Fibroblast of skin of left quadriceps (primary cell): ENCODE results near the gene RAPGEF4.
"Not testable (repeated sequence)": the region's sequence is repeated elsewhere in the genome, so short reads cannot be mapped to it uniquely, and the experiment has no call there.

ENCODE experiments used
- DNase-seq, 2 experiments: peaks; one replicate each; pipeline ENCODE4 v3.0.0-alpha.2; 2013; ENCODE audit warnings: low read depth in 2 of 2

Gene RAPGEF4

DNA sequence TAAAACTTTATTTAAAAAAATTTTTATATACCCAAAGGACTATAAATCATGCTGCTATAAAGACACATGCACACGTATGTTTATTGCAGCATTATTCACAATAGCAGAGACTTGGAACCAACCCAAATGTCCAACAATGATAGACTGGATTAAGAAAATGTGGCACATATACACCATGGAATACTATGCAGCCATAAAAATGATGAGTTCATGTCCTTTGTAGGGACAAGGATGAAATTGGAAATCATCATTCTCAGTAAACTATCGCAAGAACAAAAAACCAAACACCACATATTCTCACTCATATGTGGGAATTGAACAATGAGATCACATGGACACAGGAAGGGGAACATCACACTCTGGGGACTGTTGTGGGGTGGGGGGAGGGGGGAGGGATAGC lies 358.0 kb downstream of the RAPGEF4 start:
- not testable (repeated sequence) for DNase-seq

DNA sequence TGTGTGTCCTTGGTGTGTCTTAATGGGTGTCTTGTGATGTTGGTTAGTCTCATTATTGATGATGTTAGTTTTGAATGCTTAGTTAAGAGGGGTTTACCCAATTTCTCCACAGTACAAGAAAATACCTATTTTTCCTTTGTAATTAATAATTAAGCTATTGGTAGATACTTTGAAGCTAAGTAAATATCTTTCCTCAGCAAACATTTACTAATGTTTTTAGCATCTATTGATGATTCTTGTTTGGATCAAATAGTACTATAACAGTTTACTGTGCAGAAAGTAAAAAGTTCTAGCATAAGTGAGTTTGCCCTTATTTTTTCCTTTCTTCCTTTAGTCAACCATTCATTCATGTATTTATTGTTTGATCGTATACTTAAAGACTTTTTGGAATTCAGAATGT lies 359.1 kb downstream of the RAPGEF4 start:
- no peak for DNase-seq

DNA sequence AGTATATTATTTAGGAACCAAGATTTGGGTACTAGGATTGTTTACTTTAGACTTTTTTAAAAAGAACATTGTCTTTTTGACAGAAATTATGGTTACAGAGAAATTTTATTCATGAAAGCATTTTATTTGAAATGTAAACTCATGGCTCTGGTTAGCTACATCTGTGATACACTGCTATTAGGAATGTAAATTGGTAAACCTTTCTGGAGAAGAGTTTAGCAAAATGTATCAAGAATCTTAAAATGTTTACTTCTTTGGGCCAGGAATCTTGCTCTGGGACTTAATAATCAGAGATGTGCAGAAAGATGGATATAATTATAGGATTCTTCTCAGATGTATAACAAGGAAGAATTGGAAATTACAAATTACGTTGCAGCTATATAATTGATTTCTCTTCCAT lies 359.7 kb downstream of the RAPGEF4 start:
- no peak for DNase-seq

- DNase-seq, result no peak
Observed at GRCh38 chr2:173099271-173099670, 363.6 kb downstream of the RAPGEF4 start.

- DNase-seq, result no peak
Observed at GRCh38 chr2:173099804-173100203, 364.2 kb downstream of the RAPGEF4 start.

DNA sequence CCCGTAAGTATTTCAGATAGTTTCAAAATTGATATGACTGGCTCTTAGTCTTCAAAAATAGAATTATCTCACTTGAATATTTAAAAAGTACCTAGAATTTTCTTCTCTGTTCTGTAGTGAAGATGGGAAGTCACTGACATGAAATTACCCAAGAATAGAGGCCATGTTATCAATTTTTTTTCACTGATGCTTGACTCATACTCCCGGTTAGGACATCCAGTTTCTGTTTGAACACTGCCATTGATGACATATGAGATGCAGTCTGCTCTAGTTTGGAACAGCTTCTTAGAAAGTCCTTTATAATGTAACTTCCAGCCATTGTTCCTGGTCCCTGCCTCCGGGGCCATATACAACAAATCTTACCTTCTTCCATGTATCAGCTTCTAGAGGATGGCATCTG lies 366.0 kb downstream of the RAPGEF4 start:
- no peak for DNase-seq
